Kidney epithelial cell (primary cell): ENCODE results near the gene UGT2A1. TPM values are rescaled to one million over a fixed set of nuclear protein-coding genes. Genes with fewer than 3 reads are reported as not detected.

Source experiments
- DNase-seq: peaks from one replicate; pipeline ENCODE4 v3.0.0-alpha.2; 2010; ENCODE audit warnings: low read depth
- H3K27me3 ChIP-seq: 2 replicates; pipeline ENCODE4 v1.6.0; 2011; ENCODE audit warnings: low read length; ENCODE audit not compliant: control insufficient read depth, insufficient read depth
- H3K36me3 ChIP-seq: 2 replicates; pipeline ENCODE4 v1.5.1; 2011; ENCODE audit warnings: low read length; ENCODE audit not compliant: control insufficient read depth, insufficient read depth
- H3K4me3 ChIP-seq: 2 replicates; pipeline ENCODE4 v1.5.1; 2011; ENCODE audit warnings: low read depth, mild to moderate bottlenecking, control low read depth, low read length
- CTCF ChIP-seq: IDR thresholded peaks from 2 replicates; pipeline ENCODE4 v1.5.1; 2011; ENCODE audit warnings: mild to moderate bottlenecking, moderate library complexity, low read length, control low read depth, inconsistent platforms; ENCODE audit not compliant: insufficient read depth, poor library complexity, severe bottlenecking
- total RNA-seq: library from RNA; depleted of rRNA; stranded (reverse); fragments of >200 nt; gene quantifications from 2 replicates; pipeline ENCODE4 v1.2.3, GENCODE V29; 2015

The UGT2A1 gene
- total RNA-seq: not detected in 2 replicates

GRCh38 chr4:69653147-69653546 lies at the start of gene UGT2A1:
Gene UGT2A1 (minus strand): TSS chr4:69653247. CDS start chr4:69647644, 5,603 bp downstream.
- Histone ChIP-seq H3K36me3 (no peaks in the 10 kb centered on the region), H3K27me3 (no peaks in the 10 kb centered on the region), H3K4me3 (no peak within 1 kb of the TSS)
- TF ChIP-seq CTCF: no peak
- DNase-seq: no peak

DNA sequence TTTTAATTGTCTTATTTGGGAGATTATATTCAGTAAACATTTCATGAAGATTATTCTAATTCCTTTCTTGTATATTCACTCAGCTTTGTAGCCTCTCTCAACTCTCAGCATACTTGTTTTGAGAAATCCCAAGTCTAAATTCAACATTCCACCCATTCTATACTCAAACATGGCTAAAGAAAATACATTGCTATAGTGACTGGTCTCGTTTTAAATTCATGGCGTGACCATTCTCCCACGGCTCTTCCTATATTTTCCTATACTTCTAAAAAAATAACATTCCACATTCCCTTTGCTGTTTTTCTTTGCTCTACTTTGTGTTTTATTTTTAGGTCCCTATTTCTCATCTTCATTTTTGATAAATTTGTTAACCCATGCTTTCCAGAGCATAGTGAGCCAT lies 49.2 kb upstream of the UGT2A1 start:
- DNase-seq: no peak
- Histone ChIP-seq H3K27me3 (no peaks in the 10 kb centered on the region), H3K4me3 (no peak overlapping the region), H3K36me3 (no peaks in the 10 kb centered on the region)
- no peak for TF ChIP-seq CTCF

GRCh38 chr4:69701696-69702095 lies 48.6 kb upstream of the UGT2A1 start:
- no peak overlapping the region for H3K4me3 ChIP-seq
- no peak for DNase-seq
- H3K36me3 ChIP-seq: no peaks in the 10 kb centered on the region
- no peaks in the 10 kb centered on the region for H3K27me3 ChIP-seq
- no peak for TF ChIP-seq CTCF

GRCh38 chr4:69697536-69698242 lies 44.6 kb upstream of the UGT2A1 start:
- Histone ChIP-seq H3K27me3 (no peaks in the 10 kb centered on the region), H3K36me3 (no peaks in the 10 kb centered on the region), H3K4me3 (no peak overlapping the region)
- no peak for TF ChIP-seq CTCF
- DNase-seq: no peak

GRCh38 chr4:69689599-69689998 lies 36.6 kb upstream of the UGT2A1 start:
- no peaks in the 10 kb centered on the region for H3K27me3 ChIP-seq
- H3K36me3 ChIP-seq: no peaks in the 10 kb centered on the region
- H3K4me3 ChIP-seq: no peak overlapping the region
- peak; percentile 20 for TF ChIP-seq CTCF
- no peak for DNase-seq

DNA sequence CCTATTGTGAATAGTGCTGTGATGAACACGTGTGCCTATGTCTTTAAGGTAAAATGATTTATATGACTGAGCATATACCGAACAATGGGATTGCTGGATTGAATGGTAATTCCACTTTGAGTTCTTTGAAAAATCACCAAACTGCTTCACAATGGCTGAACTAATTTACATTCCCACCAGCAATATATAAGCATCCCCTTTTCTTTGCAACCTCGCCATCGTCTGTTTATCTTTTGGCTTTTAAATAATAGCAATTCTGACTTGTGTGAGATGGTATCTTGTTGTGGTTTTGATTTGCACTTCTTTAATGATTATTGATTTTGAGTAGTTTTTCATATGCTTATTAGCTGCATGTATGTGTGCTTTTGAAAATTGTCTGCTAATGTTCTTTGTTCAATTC lies 31.8 kb upstream of the UGT2A1 start:
- no peak for DNase-seq

More for the DNA sequence above, 31.8 kb upstream of the UGT2A1 start:
- Histone ChIP-seq H3K36me3 (no peaks in the 10 kb centered on the region), H3K4me3 (no peak overlapping the region), H3K27me3 (no peaks in the 10 kb centered on the region)
- no peak for TF ChIP-seq CTCF
